Measurements from ENCODE around the gene MELTF. TPM values are rescaled to one million over a fixed set of nuclear protein-coding genes. Genes with fewer than 3 reads are reported as not detected.

The MELTF gene
- total RNA-seq, 1 donor from 2014 or later = 33.8 TPM

DNA sequence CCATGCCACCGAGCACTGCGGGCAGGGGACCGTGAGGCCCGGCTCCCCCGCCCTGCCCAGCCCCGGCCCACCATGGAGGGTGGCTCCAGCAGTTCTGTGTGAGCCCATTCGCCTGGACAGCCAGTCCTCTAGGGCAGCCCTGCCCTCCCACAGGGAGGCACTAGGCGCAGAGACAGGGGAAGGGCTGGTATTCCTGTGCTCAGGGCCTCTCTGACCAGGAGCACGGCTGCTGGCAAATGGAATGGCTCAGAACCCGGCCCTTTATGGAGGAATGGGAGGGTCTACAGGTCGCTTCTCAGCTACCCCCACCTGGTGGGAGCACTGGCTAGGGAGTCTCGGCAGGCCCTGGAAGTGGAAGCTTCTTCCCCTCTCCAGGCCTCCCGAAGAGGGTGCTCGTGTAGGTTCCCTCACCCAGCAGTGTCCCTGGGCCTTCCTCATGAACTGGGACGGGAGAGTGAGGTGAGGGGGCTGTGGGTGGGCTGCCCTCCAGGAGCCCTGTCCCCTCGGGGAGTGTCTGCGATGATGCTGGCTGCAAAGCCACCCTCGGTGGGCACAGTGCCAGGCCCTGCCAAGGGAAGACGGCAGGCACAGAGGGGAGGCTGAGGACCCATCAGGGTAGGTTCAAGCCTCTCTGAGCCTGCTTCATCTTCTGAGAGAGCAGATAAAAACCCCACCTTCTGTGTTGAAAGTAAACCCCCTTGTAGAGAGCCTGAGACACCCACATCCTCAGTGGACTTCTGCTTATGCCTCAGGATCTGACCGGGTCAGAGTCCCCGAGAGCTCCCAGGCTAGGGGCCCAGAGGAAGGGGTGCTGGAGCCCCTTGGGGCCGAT, 1.5 kb downstream of the MELTF start:
- TF ChIP-seq, protein P1, sequence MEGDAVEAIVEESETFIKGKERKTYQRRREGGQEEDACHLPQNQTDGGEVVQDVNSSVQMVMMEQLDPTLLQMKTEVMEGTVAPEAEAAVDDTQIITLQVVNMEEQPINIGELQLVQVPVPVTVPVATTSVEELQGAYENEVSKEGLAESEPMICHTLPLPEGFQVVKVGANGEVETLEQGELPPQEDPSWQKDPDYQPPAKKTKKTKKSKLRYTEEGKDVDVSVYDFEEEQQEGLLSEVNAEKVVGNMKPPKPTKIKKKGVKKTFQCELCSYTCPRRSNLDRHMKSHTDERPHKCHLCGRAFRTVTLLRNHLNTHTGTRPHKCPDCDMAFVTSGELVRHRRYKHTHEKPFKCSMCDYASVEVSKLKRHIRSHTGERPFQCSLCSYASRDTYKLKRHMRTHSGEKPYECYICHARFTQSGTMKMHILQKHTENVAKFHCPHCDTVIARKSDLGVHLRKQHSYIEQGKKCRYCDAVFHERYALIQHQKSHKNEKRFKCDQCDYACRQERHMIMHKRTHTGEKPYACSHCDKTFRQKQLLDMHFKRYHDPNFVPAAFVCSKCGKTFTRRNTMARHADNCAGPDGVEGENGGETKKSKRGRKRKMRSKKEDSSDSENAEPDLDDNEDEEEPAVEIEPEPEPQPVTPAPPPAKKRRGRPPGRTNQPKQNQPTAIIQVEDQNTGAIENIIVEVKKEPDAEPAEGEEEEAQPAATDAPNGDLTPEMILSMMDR (IDR thresholded peaks at IDR 0.05; ENCODE audit: insufficient read depth, low read length, poor library complexity, severe bottlenecking) = no peak
- Histone ChIP-seq H3K36me3 (ENCODE audit: control insufficient read depth, insufficient read depth, low read length) (no peaks in the 10 kb centered on the region), H3K4me3 (ENCODE audit: low read depth, low read length) (peak overlapping the region; percentile 36), H3K27me3 (ENCODE audit: control insufficient read depth, insufficient read depth, low read length) (peaks cover 10% of the 10 kb centered on the region)
- DNase-seq (ENCODE audit: low read depth) = no peak

DNA sequence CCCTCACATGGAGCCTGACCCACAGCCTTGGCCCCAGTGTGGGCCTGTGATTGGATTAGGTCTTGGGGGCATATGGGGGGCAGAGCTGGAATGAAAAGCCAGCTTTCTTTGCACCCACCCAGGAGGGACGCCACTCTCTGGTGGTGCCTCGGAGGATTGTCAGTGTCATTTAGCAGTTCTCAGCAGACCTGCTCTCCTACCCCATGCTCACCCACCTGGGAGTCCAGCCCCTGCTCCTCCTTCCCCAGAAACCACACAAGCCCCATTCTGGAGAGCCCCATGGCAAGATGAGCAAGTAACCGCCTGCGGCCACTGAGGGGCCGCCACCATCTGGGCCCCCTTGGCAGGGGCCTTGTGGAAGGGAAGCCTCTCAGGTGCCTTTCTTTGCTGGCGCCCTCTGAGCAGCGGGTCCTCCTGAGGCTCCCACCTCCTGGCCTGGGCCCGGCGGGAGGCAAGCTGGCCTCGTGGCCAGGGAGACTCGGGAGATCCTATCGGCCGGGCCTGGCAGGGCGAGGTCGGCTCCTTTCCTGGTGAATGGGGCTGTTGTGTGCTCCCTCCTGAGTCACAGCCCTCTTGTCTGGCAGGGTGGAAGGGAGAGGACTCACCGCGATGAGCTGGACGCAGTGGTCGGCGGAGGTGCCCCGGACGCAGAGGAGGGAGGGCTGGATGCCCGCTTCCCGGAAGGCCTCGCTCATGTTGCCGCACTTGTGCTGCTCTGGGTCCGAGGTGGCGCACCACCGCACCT, 2.3 kb downstream of the MELTF start:
- DNase-seq (ENCODE audit: low read depth) = no peak
- Histone ChIP-seq H3K36me3 (ENCODE audit: control insufficient read depth, insufficient read depth, low read length) (no peaks in the 10 kb centered on the region), H3K4me3 (ENCODE audit: low read depth, low read length) (no peak overlapping the region), H3K27me3 (ENCODE audit: control insufficient read depth, insufficient read depth, low read length) (peaks cover 13% of the 10 kb centered on the region)
- TF ChIP-seq, protein P1 (IDR thresholded peaks at IDR 0.05; ENCODE audit: insufficient read depth, low read length, poor library complexity, severe bottlenecking) = no peak

DNA sequence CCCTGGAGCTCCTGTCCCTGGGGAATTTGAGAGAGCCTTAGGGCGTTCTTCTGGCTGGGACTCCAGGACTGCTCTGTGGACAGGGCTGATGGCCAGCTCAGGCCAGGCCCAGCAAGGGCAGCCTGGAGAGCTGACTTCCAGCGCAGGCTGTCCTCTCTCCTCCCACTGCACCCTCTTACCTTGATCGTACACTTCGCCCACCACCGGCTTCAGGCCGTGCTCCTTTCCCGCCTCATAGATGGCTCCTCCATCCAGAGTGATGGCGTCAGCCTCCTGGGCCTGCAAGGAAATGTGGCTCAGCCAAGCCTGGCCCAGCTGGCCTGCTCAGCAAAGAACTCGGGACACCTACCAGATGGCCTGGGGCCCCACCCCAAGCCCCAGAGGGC, 3.1 kb downstream of the MELTF start:
- TF ChIP-seq, protein P1 (IDR thresholded peaks at IDR 0.05; ENCODE audit: insufficient read depth, low read length, poor library complexity, severe bottlenecking) = no peak
- Histone ChIP-seq H3K36me3 (ENCODE audit: control insufficient read depth, insufficient read depth, low read length) (no peaks in the 10 kb centered on the region), H3K27me3 (ENCODE audit: control insufficient read depth, insufficient read depth, low read length) (peaks cover 16% of the 10 kb centered on the region), H3K4me3 (ENCODE audit: low read depth, low read length) (no peak overlapping the region)
- no peak for DNase-seq (ENCODE audit: low read depth)

DNA sequence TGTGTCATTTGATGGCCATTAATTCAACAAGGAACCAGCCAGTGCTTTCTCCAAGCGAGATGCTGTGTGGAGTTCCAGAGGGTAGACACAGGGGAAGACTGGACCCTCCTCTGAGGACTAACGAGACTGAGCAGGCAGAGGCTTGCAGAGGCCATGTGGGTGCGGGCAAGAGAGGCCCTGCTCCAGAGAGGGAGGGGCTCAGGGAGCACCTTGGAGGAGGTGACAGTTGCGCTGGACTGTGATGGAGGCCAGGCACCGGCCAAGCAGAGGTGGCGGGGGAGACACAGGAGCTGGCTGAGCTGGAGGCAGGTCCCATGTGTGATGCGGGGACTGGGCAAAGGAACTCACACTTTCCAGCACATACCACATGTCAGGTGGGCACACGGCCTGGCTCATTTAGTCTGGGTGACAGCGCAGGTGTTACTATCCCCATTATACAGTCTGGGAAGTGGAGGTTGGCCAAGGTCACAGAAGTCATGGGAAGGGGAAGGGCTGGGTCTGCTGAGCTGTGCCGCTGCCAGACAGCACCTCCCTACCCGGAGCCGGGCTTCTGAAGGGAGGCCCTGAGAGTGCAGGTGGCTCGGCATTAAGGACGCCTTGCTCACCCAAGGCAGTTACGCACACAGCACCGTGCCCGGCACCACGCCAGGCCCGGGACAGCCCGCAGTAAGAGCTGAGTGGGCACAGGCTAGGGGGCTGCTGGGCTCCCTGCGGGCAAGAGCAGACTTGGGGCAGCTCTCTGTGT, 3.7 kb downstream of the MELTF start:
- TF ChIP-seq, protein P1 (IDR thresholded peaks at IDR 0.05; ENCODE audit: insufficient read depth, low read length, poor library complexity, severe bottlenecking) = no peak
- DNase-seq (ENCODE audit: low read depth) = no peak
- H3K36me3 ChIP-seq (ENCODE audit: control insufficient read depth, insufficient read depth, low read length) = no peaks in the 10 kb centered on the region
- peaks cover 22% of the 10 kb centered on the region for H3K27me3 ChIP-seq (ENCODE audit: control insufficient read depth, insufficient read depth, low read length)
- no peak overlapping the region for H3K4me3 ChIP-seq (ENCODE audit: low read depth, low read length)

DNA sequence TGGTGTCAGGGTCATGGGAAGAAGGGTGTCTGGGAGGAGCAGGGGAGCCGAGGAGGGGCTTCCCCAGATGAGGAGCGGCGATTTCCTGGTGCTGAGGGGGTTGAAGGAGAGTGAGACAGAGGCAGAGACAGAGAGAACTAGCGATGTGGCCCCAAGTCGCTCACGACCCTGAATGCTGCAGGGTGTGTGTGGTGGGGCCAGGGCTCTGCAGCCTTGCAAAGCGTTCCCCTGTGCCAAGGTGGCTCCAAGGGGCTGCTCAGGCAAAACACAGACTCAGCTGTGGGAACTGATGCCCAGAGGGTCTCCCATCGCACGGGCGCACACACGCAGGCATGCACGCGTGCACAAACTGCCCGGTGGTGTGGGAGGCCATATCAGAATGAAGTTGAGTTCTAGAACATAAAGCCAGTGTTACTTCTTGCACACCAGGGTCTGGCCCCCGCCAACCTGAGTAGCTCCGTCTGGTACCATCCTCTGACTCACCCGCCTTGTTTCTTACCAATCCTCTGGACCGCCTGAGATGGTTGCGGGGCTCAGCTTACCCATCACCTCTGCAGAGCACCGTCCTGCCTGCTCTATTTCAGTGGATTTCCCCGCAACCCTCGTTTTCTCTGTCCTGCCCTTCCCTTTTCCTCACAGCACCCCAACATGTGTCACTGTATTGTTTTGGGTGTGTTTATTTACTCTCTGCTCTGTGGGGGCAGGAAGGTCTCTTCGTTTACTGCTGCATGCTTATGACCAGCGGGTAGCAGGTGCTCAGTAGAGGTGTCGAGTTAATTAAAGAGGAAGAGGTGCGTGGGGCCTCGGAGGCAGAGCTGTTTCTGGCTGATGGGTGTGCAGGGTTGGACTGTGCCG, 4.5 kb downstream of the MELTF start:
- H3K36me3 ChIP-seq (ENCODE audit: control insufficient read depth, insufficient read depth, low read length) = no peaks in the 10 kb centered on the region
- H3K27me3 ChIP-seq (ENCODE audit: control insufficient read depth, insufficient read depth, low read length) = peaks cover 23% of the 10 kb centered on the region
- no peak overlapping the region for H3K4me3 ChIP-seq (ENCODE audit: low read depth, low read length)
- TF ChIP-seq, protein P1 (IDR thresholded peaks at IDR 0.05; ENCODE audit: insufficient read depth, low read length, poor library complexity, severe bottlenecking) = no peak
- DNase-seq (ENCODE audit: low read depth) = no peak
